ENCODE results near the gene C19orf73. TPM values are rescaled to one million over a fixed set of nuclear protein-coding genes. Genes with fewer than 3 reads are reported as not detected.

The C19orf73 gene
- total RNA-seq, 1 experiment from 2014 or later, result 1.6 TPM

Other genes starting within 250 kb of the C19orf73 start
- gene PPP1R15A, start 246.7 kb downstream of the C19orf73 start, total RNA-seq (2014; rRNA removed; shearing (Covaris generic)), result 31.1 and 40.5 TPM in 2 replicates
- gene TULP2, start 220.4 kb downstream of the C19orf73 start, total RNA-seq (2014; rRNA removed; shearing (Covaris generic)), result not detected in 2 replicates
- gene NUCB1, start 218.8 kb downstream of the C19orf73 start, total RNA-seq (2014; rRNA removed; shearing (Covaris generic)), result 236 and 301 TPM in 2 replicates
- gene DHDH, start 185.4 kb downstream of the C19orf73 start, total RNA-seq (2014; rRNA removed; shearing (Covaris generic)), result 0.15 TPM in 1 of 2 replicates, not detected in the other
- 97.7 and 101 TPM in 2 replicates for gene BAX, start 164.3 kb downstream of the C19orf73 start, total RNA-seq (2014; rRNA removed; shearing (Covaris generic))
- 3,106 and 3,231 TPM in 2 replicates for gene FTL, start 153.8 kb downstream of the C19orf73 start, total RNA-seq (2014; rRNA removed; shearing (Covaris generic))
- gene GYS1, start 125.8 kb downstream of the C19orf73 start, total RNA-seq (2014; rRNA removed; shearing (Covaris generic)), result 50.1 and 67.3 TPM in 2 replicates
- 275 and 292 TPM in 2 replicates for gene RUVBL2, start 125.3 kb downstream of the C19orf73 start, total RNA-seq (2014; rRNA removed; shearing (Covaris generic))
- 1.8 TPM in 1 of 2 replicates, not detected in the other for gene LHB, start 102.1 kb downstream of the C19orf73 start, total RNA-seq (2014; rRNA removed; shearing (Covaris generic))
- gene CGB3, start 94.8 kb downstream of the C19orf73 start, total RNA-seq (2014; rRNA removed; shearing (Covaris generic)), result 1.7 and 7.0 TPM in 2 replicates
- 1.7 and 4.2 TPM in 2 replicates for gene CGB2, start 87.3 kb downstream of the C19orf73 start, total RNA-seq (2014; rRNA removed; shearing (Covaris generic))
- 2.6 and 14.5 TPM in 2 replicates for gene CGB1, start 82.2 kb downstream of the C19orf73 start, total RNA-seq (2014; rRNA removed; shearing (Covaris generic))
- gene CGB5, start 75.3 kb downstream of the C19orf73 start, total RNA-seq (2014; rRNA removed; shearing (Covaris generic)), result 7.3 and 8.1 TPM in 2 replicates
- 15.7 and 21.3 TPM in 2 replicates for gene CGB8, start 70.0 kb downstream of the C19orf73 start, total RNA-seq (2014; rRNA removed; shearing (Covaris generic))
- 2.7 and 5.3 TPM in 2 replicates for gene CGB7, start 61.4 kb downstream of the C19orf73 start, total RNA-seq (2014; rRNA removed; shearing (Covaris generic))
- 0.67 TPM in 1 of 2 replicates, not detected in the other for gene NTF4, start 54.3 kb downstream of the C19orf73 start, total RNA-seq (2014; rRNA removed; shearing (Covaris generic))
- not detected in 2 replicates for gene KCNA7, start 46.4 kb downstream of the C19orf73 start, total RNA-seq (2014; rRNA removed; shearing (Covaris generic))
- 175 and 191 TPM in 2 replicates for gene SNRNP70, start 33.7 kb downstream of the C19orf73 start, total RNA-seq (2014; rRNA removed; shearing (Covaris generic))
- 9.7 and 17.1 TPM in 2 replicates for gene LIN7B, start 4.8 kb downstream of the C19orf73 start, total RNA-seq (2014; rRNA removed; shearing (Covaris generic))
- 2.4 and 4.8 TPM in 2 replicates for gene PPFIA3, start 401 bp upstream of the C19orf73 start, total RNA-seq (2014; rRNA removed; shearing (Covaris generic))
- not detected in 2 replicates for gene HRC, start 36.3 kb upstream of the C19orf73 start, total RNA-seq (2014; rRNA removed; shearing (Covaris generic))
- gene TRPM4, start 38.6 kb upstream of the C19orf73 start, total RNA-seq (2014; rRNA removed; shearing (Covaris generic)), result 1.2 and 2.6 TPM in 2 replicates
- gene SLC6A16, start 206.0 kb upstream of the C19orf73 start, total RNA-seq (2014; rRNA removed; shearing (Covaris generic)), result 0.05 TPM in 2 replicates
- gene CD37, start 216.3 kb upstream of the C19orf73 start, total RNA-seq (2014; rRNA removed; shearing (Covaris generic)), result not detected in 2 replicates
- gene TEAD2, start 243.3 kb upstream of the C19orf73 start, total RNA-seq (2014; rRNA removed; shearing (Covaris generic)), result 17.4 and 20.3 TPM in 2 replicates
- not detected in 2 replicates for gene DKKL1, start 244.7 kb upstream of the C19orf73 start, total RNA-seq (2014; rRNA removed; shearing (Covaris generic))